Vagina (tissue), 2 donors: Measurements from ENCODE around the gene C1orf87. TPM values are rescaled to one million over a fixed set of nuclear protein-coding genes. Genes with fewer than 3 reads are reported as not detected.

Source experiments
- DNase-seq, 2 donors: peaks; one replicate each; pipeline ENCODE4 v3.0.0-alpha.2; 2017; ENCODE audit errors: extremely low spot score in 2 of 2
- H3K27ac ChIP-seq: fragments of 200-600 bp; sonication (generic); one replicate; pipeline ENCODE4 v1.5.1; 2019
- H3K27me3 ChIP-seq: fragments of 200-600 bp; sonication (generic); one replicate; pipeline ENCODE4 v1.5.1; 2019
- H3K36me3 ChIP-seq, 2 donors: fragments of 200-600 bp; sonication (generic); one replicate each; pipeline ENCODE4 v1.5.1; 2017 to 2019
- H3K4me1 ChIP-seq: fragments of 200-600 bp; sonication (generic); one replicate; pipeline ENCODE4 v1.5.1; 2019
- H3K4me3 ChIP-seq, 2 donors: fragments of 200-600 bp; sonication (generic); 1 replicate in 1 of 2; 2 replicates in 1 of 2; pipeline ENCODE4 v1.5.1; 2016 to 2019
- H3K9me3 ChIP-seq: fragments of 200-600 bp; sonication (generic); one replicate; pipeline ENCODE4 v1.5.1; 2019
- CTCF ChIP-seq, 3 experiments: fragments of 450-650 bp in 2 of 3; fragments of 200-600 bp in 1 of 3; sonication (generic) in 1 of 3; IDR thresholded peaks; one replicate each; pipeline ENCODE4 v1.5.1; 2017 to 2019; ENCODE audit warnings: antibody characterized with exemption in 3 of 3, mild to moderate bottlenecking in 2 of 3, moderate library complexity in 2 of 3
- POLR2A ChIP-seq, 2 donors: fragments of 450-650 bp; IDR thresholded peaks; one replicate each; pipeline ENCODE4 v1.6.1; 2017; ENCODE audit warnings: antibody characterized with exemption in 2 of 2, mild to moderate bottlenecking in 2 of 2, moderate library complexity in 2 of 2
- POLR2AphosphoS5 ChIP-seq, 2 donors: sonication (generic); formaldehyde crosslinking; IDR thresholded peaks; one replicate each; pipeline ENCODE4 v1.9.0; 2017; ENCODE audit warnings: antibody characterized with exemption in 2 of 2, mild to moderate bottlenecking in 2 of 2, low read depth in 1 of 2; ENCODE audit not compliant: insufficient read depth in 1 of 2
- intact Hi-C: fragments of 100-400 bp; cut with DNase I; formaldehyde crosslinking; loops from one replicate; pipeline ENCODE4 v1.15.1; 2023
- small RNA-seq: library from RNA; depleted of rRNA; stranded (forward); fragments of <200 nt; gene quantifications from one replicate; pipeline ENCODE3, GENCODE V24; 2016
- total RNA-seq: library from RNA; depleted of rRNA; stranded (reverse); fragments of >200 nt; gene quantifications from one replicate; pipeline ENCODE4 v1.2.3, GENCODE V29; 2016

C1orf87 gene
- total RNA-seq, 1 donor from 2014 or later, result not detected

GRCh38 chr1:59945790-59946189 lies 127.8 kb downstream of the C1orf87 start:
- Histone ChIP-seq H3K9me3 (no peaks in the 10 kb centered on the region), H3K27me3 (no peaks in the 10 kb centered on the region), H3K4me3 (no peak overlapping the region), H3K36me3 (no peaks in the 10 kb centered on the region), H3K27ac (no peak overlapping the region), H3K4me1 (no peaks in the 10 kb centered on the region)
- intact Hi-C loops, result no loop called here
- DNase-seq, result no peak
- TF ChIP-seq POLR2AphosphoS5 (IDR thresholded peaks at IDR 0.05; ENCODE audit: insufficient read depth in 1 of 2, low read depth in 1 of 2) (no peak), POLR2A (IDR thresholded peaks at IDR 0.05) (no peak), CTCF (IDR thresholded peaks at IDR 0.05) (no peak)

Small RNA genes lying within 50 kb of the gene (small RNA-seq; reads per million reads assigned to genes)
- not detected for gene RN7SL475P

Other genes with a start within 250 kb of the C1orf87 start
- 0.74 TPM for gene CYP2J2, start 147.0 kb downstream of the C1orf87 start, total RNA-seq